ENCODE measurements around the gene ALKBH8. TPM values are rescaled to one million over a fixed set of nuclear protein-coding genes. Genes with fewer than 3 reads are reported as not detected.

ALKBH8 gene, protein sequence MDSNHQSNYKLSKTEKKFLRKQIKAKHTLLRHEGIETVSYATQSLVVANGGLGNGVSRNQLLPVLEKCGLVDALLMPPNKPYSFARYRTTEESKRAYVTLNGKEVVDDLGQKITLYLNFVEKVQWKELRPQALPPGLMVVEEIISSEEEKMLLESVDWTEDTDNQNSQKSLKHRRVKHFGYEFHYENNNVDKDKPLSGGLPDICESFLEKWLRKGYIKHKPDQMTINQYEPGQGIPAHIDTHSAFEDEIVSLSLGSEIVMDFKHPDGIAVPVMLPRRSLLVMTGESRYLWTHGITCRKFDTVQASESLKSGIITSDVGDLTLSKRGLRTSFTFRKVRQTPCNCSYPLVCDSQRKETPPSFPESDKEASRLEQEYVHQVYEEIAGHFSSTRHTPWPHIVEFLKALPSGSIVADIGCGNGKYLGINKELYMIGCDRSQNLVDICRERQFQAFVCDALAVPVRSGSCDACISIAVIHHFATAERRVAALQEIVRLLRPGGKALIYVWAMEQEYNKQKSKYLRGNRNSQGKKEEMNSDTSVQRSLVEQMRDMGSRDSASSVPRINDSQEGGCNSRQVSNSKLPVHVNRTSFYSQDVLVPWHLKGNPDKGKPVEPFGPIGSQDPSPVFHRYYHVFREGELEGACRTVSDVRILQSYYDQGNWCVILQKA
- total RNA-seq (10 to 100 TPM; 19.0 to 19.8 TPM), polyA plus RNA-seq (8.3 TPM)

- Mint-ChIP-seq H3K4me3 (peak within 1 kb of the TSS; percentile 92 to 99 (median 96)), H3K4me1 (peaks cover 43 to 62% (median 55%) of the 10 kb centered on the region in 3 donors), H3K27me3 (peaks cover 0 to under 1% of the 10 kb centered on the region in 2 donors), H3K27ac (peak within 1 kb of the TSS; percentile 87 to 97 (median 94)), H3K36me3 (peaks cover 0 to 22% (median 2%) of the 10 kb centered on the region in 3 donors), H3K9me3 (no peaks in the 10 kb centered on the region)
- Histone ChIP-seq H3K4me3 (ENCODE audit: low read length) (peak within 1 kb of the TSS; percentile 91), H3K27ac (ENCODE audit: low read depth, low read length) (peak within 1 kb of the TSS; percentile 77), H3K27me3 (ENCODE audit: insufficient read depth, low read length, poor library complexity, severe bottlenecking) (no peaks in the 10 kb centered on the region), H3K4me1 (ENCODE audit: insufficient read depth, low read length) (peaks cover 29% of the 10 kb centered on the region), H3K36me3 (ENCODE audit: insufficient read depth, low read length) (no peaks in the 10 kb centered on the region), H3K9me3 (ENCODE audit: low read length) (no peaks in the 10 kb centered on the region)
- CTCF ChIA-PET = interaction anchor here (1.9 to 2.5 kb wide), 2 partner anchors 11 kb away, joined by 6 to 7 read pairs; no protein-coding TSS in a partner anchor
- POLR2A ChIA-PET = no interaction called here
- peak; percentile 68 to 85 (median 73) for DNase-seq
These were observed at the start of gene ALKBH8 for GRCh38 chr11:107565219-107565937. ALKBH8 (minus strand) TSS chr11:107565735; CDS start chr11:107560893, 4,842 bp downstream.

- Mint-ChIP-seq H3K4me1 (no peaks in the 10 kb centered on the region), H3K4me3 (no peak overlapping the region), H3K27me3 (peaks cover 9 to 49% of the 10 kb centered on the region in 2 donors), H3K27ac (no peak overlapping the region), H3K9me3 (no peaks in the 10 kb centered on the region), H3K36me3 (no peaks in the 10 kb centered on the region)
- H3K4me3 ChIP-seq (ENCODE audit: low read length) = no peak overlapping the region
- no peaks in the 10 kb centered on the region for H3K4me1 ChIP-seq (ENCODE audit: insufficient read depth, low read length)
- ChIA-PET POLR2A (no interaction called here), CTCF (no interaction called here)
- H3K36me3 ChIP-seq (ENCODE audit: insufficient read depth, low read length) = no peaks in the 10 kb centered on the region
- no peak overlapping the region for H3K27ac ChIP-seq (ENCODE audit: low read depth, low read length)
- DNase-seq = no peak
- H3K9me3 ChIP-seq (ENCODE audit: low read length) = no peaks in the 10 kb centered on the region
- H3K27me3 ChIP-seq (ENCODE audit: insufficient read depth, low read length, poor library complexity, severe bottlenecking) = peaks cover 4% of the 10 kb centered on the region
These were observed 46.9 kb upstream of the ALKBH8 start for GRCh38 chr11:107612445-107612844.

- H3K36me3 Mint-ChIP-seq = no peaks in the 10 kb centered on the region
- CTCF ChIA-PET = no interaction called here
These were observed 44.1 kb upstream of the ALKBH8 start for GRCh38 chr11:107609400-107610218.

GRCh38 chr11:107608809-107609208, 43.3 kb upstream of the ALKBH8 start:
- POLR2A ChIA-PET = interaction anchor here (1.6 kb wide), 1 partner anchor 18 kb away, joined by 3 read pairs; no protein-coding TSS in a partner anchor
- H3K4me3 Mint-ChIP-seq = no peak overlapping the region
- H3K27ac Mint-ChIP-seq = no peak overlapping the region
- H3K9me3 Mint-ChIP-seq = no peaks in the 10 kb centered on the region
- H3K27me3 Mint-ChIP-seq = peaks cover 22 to 63% of the 10 kb centered on the region in 2 donors
- H3K4me3 ChIP-seq (ENCODE audit: low read length) = no peak overlapping the region
- no peaks in the 10 kb centered on the region for H3K9me3 ChIP-seq (ENCODE audit: low read length)
- no peak for DNase-seq
- H3K4me1 ChIP-seq (ENCODE audit: insufficient read depth, low read length) = no peaks in the 10 kb centered on the region
- H3K27me3 ChIP-seq (ENCODE audit: insufficient read depth, low read length, poor library complexity, severe bottlenecking) = peaks cover 4% of the 10 kb centered on the region
- no peaks in the 10 kb centered on the region for H3K36me3 ChIP-seq (ENCODE audit: insufficient read depth, low read length)
- no peaks in the 10 kb centered on the region for H3K36me3 Mint-ChIP-seq
- no peak overlapping the region for H3K27ac ChIP-seq (ENCODE audit: low read depth, low read length)
- CTCF ChIA-PET = no interaction called here
- no peaks in the 10 kb centered on the region for H3K4me1 Mint-ChIP-seq

More at GRCh38 chr11:107609400-107610218, 44.1 kb upstream of the ALKBH8 start:
- Mint-ChIP-seq H3K4me1 (no peaks in the 10 kb centered on the region), H3K4me3 (no peak overlapping the region), H3K9me3 (no peaks in the 10 kb centered on the region), H3K27me3 (peaks cover 22 to 55% of the 10 kb centered on the region in 2 donors), H3K27ac (no peak overlapping the region)
- H3K4me3 ChIP-seq (ENCODE audit: low read length) = no peak overlapping the region
- H3K9me3 ChIP-seq (ENCODE audit: low read length) = no peaks in the 10 kb centered on the region
- POLR2A ChIA-PET = interaction anchor here (1.6 kb wide), 1 partner anchor 19 kb away, joined by 3 read pairs; no protein-coding TSS in a partner anchor
- DNase-seq = no peak
- no peaks in the 10 kb centered on the region for H3K4me1 ChIP-seq (ENCODE audit: insufficient read depth, low read length)
- H3K36me3 ChIP-seq (ENCODE audit: insufficient read depth, low read length) = no peaks in the 10 kb centered on the region
- H3K27ac ChIP-seq (ENCODE audit: low read depth, low read length) = no peak overlapping the region
- peaks cover 4% of the 10 kb centered on the region for H3K27me3 ChIP-seq (ENCODE audit: insufficient read depth, low read length, poor library complexity, severe bottlenecking)

GRCh38 chr11:107606141-107606540, 40.6 kb upstream of the ALKBH8 start:
- Histone ChIP-seq H3K27me3 (ENCODE audit: insufficient read depth, low read length, poor library complexity, severe bottlenecking) (peaks cover 4% of the 10 kb centered on the region), H3K9me3 (ENCODE audit: low read length) (no peaks in the 10 kb centered on the region), H3K4me3 (ENCODE audit: low read length) (no peak overlapping the region), H3K27ac (ENCODE audit: low read depth, low read length) (no peak overlapping the region), H3K36me3 (ENCODE audit: insufficient read depth, low read length) (no peaks in the 10 kb centered on the region), H3K4me1 (ENCODE audit: insufficient read depth, low read length) (no peaks in the 10 kb centered on the region)
- H3K27ac Mint-ChIP-seq = no peak overlapping the region
- no peaks in the 10 kb centered on the region for H3K4me1 Mint-ChIP-seq
- H3K36me3 Mint-ChIP-seq = no peaks in the 10 kb centered on the region
- H3K4me3 Mint-ChIP-seq = no peak overlapping the region
- peaks cover 27 to 78% of the 10 kb centered on the region in 2 donors for H3K27me3 Mint-ChIP-seq
- POLR2A ChIA-PET = no interaction called here
- DNase-seq = no peak
- CTCF ChIA-PET = no interaction called here
- H3K9me3 Mint-ChIP-seq = no peaks in the 10 kb centered on the region

DNA sequence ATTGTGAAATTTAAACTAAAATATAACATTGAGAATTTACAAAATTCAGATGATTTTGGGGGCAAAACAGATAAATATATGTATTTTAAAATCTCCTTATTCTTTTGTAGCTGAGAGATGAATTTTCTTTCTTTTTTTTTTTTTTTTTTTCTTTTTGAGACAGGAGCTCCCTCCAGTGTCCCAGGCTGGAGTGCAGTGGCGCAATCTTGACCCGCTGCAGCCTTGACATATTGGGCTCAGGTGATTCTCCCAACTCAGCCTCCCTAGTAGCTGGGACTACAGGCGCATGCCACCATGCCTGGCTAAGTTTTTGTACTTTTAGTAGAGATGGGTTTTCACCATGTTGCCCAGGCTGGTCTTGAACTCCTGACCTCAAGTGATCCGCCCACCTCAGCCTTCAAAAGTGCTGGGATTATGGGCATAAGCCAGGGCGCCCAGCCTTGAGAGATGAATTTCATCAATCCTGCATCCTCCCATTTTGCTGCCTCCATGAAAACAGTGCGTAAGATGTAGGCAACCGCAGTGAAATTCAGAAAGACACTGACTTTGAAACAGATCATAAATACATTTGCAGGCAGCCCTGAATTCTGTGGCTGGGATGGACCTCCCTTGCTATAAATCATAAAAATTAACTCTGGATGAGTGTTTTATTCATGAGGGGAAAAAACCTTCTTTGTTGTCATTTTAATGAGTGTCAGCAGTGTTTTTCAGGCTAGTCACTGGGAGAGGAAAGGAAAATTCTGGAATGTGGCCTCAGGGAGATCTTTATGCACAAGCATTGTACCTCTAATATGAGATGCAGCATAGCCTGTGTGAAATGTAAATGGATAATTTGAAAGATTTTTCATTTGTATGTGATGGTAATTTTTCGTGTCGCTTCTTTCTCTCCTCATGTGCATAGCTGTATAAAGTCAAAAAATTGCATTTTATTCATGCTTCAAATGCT, 39.8 kb upstream of the ALKBH8 start:
- H3K4me3 Mint-ChIP-seq = no peak overlapping the region
- peaks cover 4% of the 10 kb centered on the region for H3K27me3 ChIP-seq (ENCODE audit: insufficient read depth, low read length, poor library complexity, severe bottlenecking)
- H3K36me3 ChIP-seq (ENCODE audit: insufficient read depth, low read length) = no peaks in the 10 kb centered on the region
- no peaks in the 10 kb centered on the region for H3K36me3 Mint-ChIP-seq
- H3K9me3 ChIP-seq (ENCODE audit: low read length) = no peaks in the 10 kb centered on the region
- DNase-seq = no peak
- no peak overlapping the region for H3K27ac ChIP-seq (ENCODE audit: low read depth, low read length)
- H3K4me1 ChIP-seq (ENCODE audit: insufficient read depth, low read length) = no peaks in the 10 kb centered on the region
- peaks cover 27 to 76% of the 10 kb centered on the region in 2 donors for H3K27me3 Mint-ChIP-seq
- CTCF ChIA-PET = no interaction called here
- no peaks in the 10 kb centered on the region for H3K9me3 Mint-ChIP-seq
- POLR2A ChIA-PET = interaction anchor here (0.6 kb wide), 1 partner anchor 286 kb away, joined by 4 read pairs; no protein-coding TSS in a partner anchor
- no peaks in the 10 kb centered on the region for H3K4me1 Mint-ChIP-seq
- H3K27ac Mint-ChIP-seq = peak overlapping the region in 1 of 8 donors; percentile 16
- no peak overlapping the region for H3K4me3 ChIP-seq (ENCODE audit: low read length)
